H1 (cell line): ENCODE data around the gene TEX35. TPM values are rescaled to one million over a fixed set of nuclear protein-coding genes. Genes with fewer than 3 reads are reported as not detected.

Experiments
- CTCF ChIA-PET: fragments of 300-600 bp; sonication (Branson Sonifier 250); formaldehyde crosslinking; loops from one replicate; lab custom pipeline; 2021; ENCODE audit not compliant: partially characterized antibody; lab: Charles Lee
- POLR2A ChIA-PET: fragments of 300-600 bp; sonication (Branson Sonifier 250); formaldehyde crosslinking; loops from one replicate; lab custom pipeline; 2021; ENCODE audit warnings: inconsistent platforms; ENCODE audit not compliant: partially characterized antibody; lab: Charles Lee
- DNase-seq, 2 experiments: peaks; one replicate each; pipeline versions ENCODE4 v3.0.0 to v3.0.0-alpha.2; 2010 to 2022; ENCODE audit warnings: low spot score in 2 of 2, low read depth in 1 of 2, mixed read lengths in 1 of 2
- FAIRE-seq: peaks from 2 replicates; lab custom pipeline; 2011; peaks lifted over from hg19 to GRCh38; lab: Jason Lieb, UNC
- H2AFZ ChIP-seq: 2 replicates; pipeline ENCODE4 v1.8.1; 2012; ENCODE audit warnings: low read length, inconsistent platforms
- H2AK5ac ChIP-seq: 2 replicates; pipeline ENCODE4 v1.6.1; 2013; ENCODE audit warnings: low read depth, low read length
- H2BK120ac ChIP-seq: replicated peaks from 2 replicates; pipeline ENCODE3; 2013; ENCODE audit warnings: low read depth, low read length, inconsistent platforms
- H2BK12ac ChIP-seq: 2 replicates; pipeline ENCODE4 v1.6.1; 2013; ENCODE audit warnings: low read depth, low read length
- H2BK15ac ChIP-seq: 2 replicates; pipeline ENCODE4 v1.6.1; 2013; ENCODE audit warnings: low read length
- H2BK20ac ChIP-seq: 2 replicates; pipeline ENCODE4 v1.6.1; 2013; ENCODE audit warnings: low read length
- H2BK5ac ChIP-seq: 2 replicates; pipeline ENCODE4 v1.6.1; 2013; ENCODE audit warnings: low read depth, low read length
- H3K14ac ChIP-seq: 2 replicates; pipeline ENCODE4 v1.6.1; 2013; ENCODE audit warnings: inconsistent platforms; ENCODE audit not compliant: insufficient read length
- H3K18ac ChIP-seq: 2 replicates; pipeline ENCODE4 v1.6.1; 2013; ENCODE audit warnings: low read length; ENCODE audit errors: extremely low read depth
- H3K23ac ChIP-seq: 2 replicates; pipeline ENCODE4 v1.6.1; 2013; ENCODE audit warnings: inconsistent platforms; ENCODE audit not compliant: insufficient read length
- H3K23me2 ChIP-seq: 2 replicates; pipeline ENCODE4 v1.6.1; 2013; ENCODE audit warnings: low read depth, low read length
- H3K27ac ChIP-seq: 2 replicates; pipeline ENCODE4 v1.6.1; 2011; ENCODE audit warnings: low read depth, low read length, inconsistent platforms
- H3K27me3 ChIP-seq, 4 experiments: replicated peaks in 1 of 4; 1 replicate in 1 of 4; 2 replicates in 3 of 4; pipeline versions ENCODE4 v1.6.1 to v1.8.1; 2011 to 2013; ENCODE audit warnings: low read length in 3 of 4, mild to moderate bottlenecking in 3 of 4, inconsistent platforms in 2 of 4, mixed read lengths in 2 of 4, moderate library complexity in 1 of 4; ENCODE audit not compliant: control insufficient read depth in 3 of 4, insufficient read depth in 3 of 4; ENCODE audit errors: extremely low read depth in 1 of 4
- H3K36me3 ChIP-seq, 4 experiments: 2 replicates each; pipeline versions ENCODE4 v1.6.1 to v1.8.1; 2011 to 2013; ENCODE audit warnings: mild to moderate bottlenecking in 4 of 4, low read length in 3 of 4, moderate library complexity in 2 of 4, control low read depth in 1 of 4, inconsistent platforms in 1 of 4; ENCODE audit not compliant: insufficient read depth in 4 of 4, control insufficient read depth in 2 of 4
- H3K4ac ChIP-seq: replicated peaks from 2 replicates; pipeline ENCODE3; 2013; ENCODE audit warnings: low read length, low read depth, mixed read lengths, inconsistent platforms; ENCODE audit not compliant: insufficient read length
- H3K4me1 ChIP-seq, 4 experiments: replicated peaks in 1 of 4; 1 replicate in 1 of 4; 2 replicates in 3 of 4; pipeline versions ENCODE4 v1.6.1 to v1.8.1; 2011 to 2013; ENCODE audit warnings: low read length in 3 of 4, inconsistent platforms in 2 of 4, mixed read lengths in 1 of 4; ENCODE audit not compliant: insufficient read depth in 4 of 4, control insufficient read depth in 3 of 4
- H3K4me2 ChIP-seq, 2 experiments: 2 replicates each; pipeline versions ENCODE4 v1.6.1 to v1.8.1; 2011 to 2013; ENCODE audit warnings: low read depth in 2 of 2, low read length in 2 of 2, control low read depth in 1 of 2, inconsistent platforms in 1 of 2, mild to moderate bottlenecking in 1 of 2; ENCODE audit not compliant: insufficient read depth in 1 of 2
- H3K4me3 ChIP-seq, 4 experiments: fragments of 200-600, 300-600 bp in 1 of 4; sonication (generic), shearing (Covaris generic), sonication (Bioruptor Twin) in 1 of 4; 2 replicates each; pipeline versions ENCODE4 v1.5.1 to v1.8.1; 2011 to 2016; ENCODE audit warnings: low read length in 4 of 4, low read depth in 3 of 4, control low read depth in 2 of 4, inconsistent platforms in 2 of 4, mild to moderate bottlenecking in 2 of 4, mixed read lengths in 1 of 4, moderate library complexity in 1 of 4; ENCODE audit not compliant: insufficient read depth in 2 of 4; ENCODE audit errors: extremely low read depth in 1 of 4
- H3K56ac ChIP-seq: replicated peaks from 2 replicates; pipeline ENCODE3; 2013; ENCODE audit warnings: low read depth, mild to moderate bottlenecking, mixed read lengths, low read length, inconsistent platforms; ENCODE audit not compliant: insufficient read length
- H3K79me1 ChIP-seq: 2 replicates; pipeline ENCODE4 v1.6.1; 2013; ENCODE audit warnings: low read depth, low read length, control low read depth
- H3K79me2 ChIP-seq, 2 experiments: 2 replicates each; pipeline versions ENCODE4 v1.6.1 to v1.8.1; 2012 to 2013; ENCODE audit warnings: low read length in 2 of 2, mild to moderate bottlenecking in 2 of 2, inconsistent platforms in 1 of 2; ENCODE audit not compliant: insufficient read depth in 2 of 2, control insufficient read depth in 1 of 2
- H3K9ac ChIP-seq, 4 experiments: replicated peaks in 1 of 4; 1 replicate in 1 of 4; 2 replicates in 3 of 4; pipeline versions ENCODE4 v1.6.1 to v1.8.1; 2011 to 2013; ENCODE audit warnings: low read depth in 3 of 4, low read length in 3 of 4, control low read depth in 2 of 4, mild to moderate bottlenecking in 2 of 4, moderate library complexity in 2 of 4, inconsistent platforms in 1 of 4; ENCODE audit errors: extremely low read depth in 1 of 4
- H3K9me3 ChIP-seq, 2 experiments: 2 replicates each; pipeline versions ENCODE4 v1.6.1 to v1.8.1; 2012 to 2013; ENCODE audit warnings: mild to moderate bottlenecking in 2 of 2, moderate library complexity in 2 of 2, control low read depth in 1 of 2, inconsistent platforms in 1 of 2, low read depth in 1 of 2, low read length in 1 of 2, mixed read lengths in 1 of 2; ENCODE audit not compliant: insufficient read depth in 2 of 2
- H4K20me1 ChIP-seq, 2 experiments: replicated peaks in 1 of 2; 2 replicates each; pipeline versions ENCODE3 to v1.8.1; 2011 to 2013; ENCODE audit warnings: inconsistent platforms in 2 of 2, low read length in 2 of 2, mild to moderate bottlenecking in 1 of 2; ENCODE audit not compliant: insufficient read depth in 2 of 2, control insufficient read depth in 1 of 2
- H4K5ac ChIP-seq: 2 replicates; pipeline ENCODE4 v1.6.1; 2013; ENCODE audit warnings: low read length, low read depth, mixed read lengths, inconsistent platforms; ENCODE audit not compliant: insufficient read length
- H4K8ac ChIP-seq: 2 replicates; pipeline ENCODE4 v1.8.0; 2013; ENCODE audit warnings: mild to moderate bottlenecking, moderate library complexity, low read length, inconsistent platforms; ENCODE audit not compliant: insufficient read depth; ENCODE audit errors: extremely low read depth
- H4K91ac ChIP-seq: replicated peaks from 2 replicates; pipeline ENCODE3; 2013; ENCODE audit warnings: low read length, mixed read lengths, inconsistent platforms; ENCODE audit not compliant: insufficient read length
- ASH2L ChIP-seq: fragments of 200-600, 300-600 bp; sonication (generic); IDR thresholded peaks from one replicate; pipeline ENCODE4 v1.7.1; 2017; ENCODE audit warnings: low read length
- ATF3 ChIP-seq: IDR thresholded peaks from 2 replicates; pipeline ENCODE4 v1.6.1; 2011; ENCODE audit warnings: low read depth, mild to moderate bottlenecking, low read length; ENCODE audit not compliant: insufficient read depth
- CBX8 ChIP-seq: fragments of 300-800, 300-1000 bp; sonication (generic); IDR thresholded peaks from 2 replicates; pipeline ENCODE4 v1.7.1; 2016; ENCODE audit warnings: low read depth, low read length, borderline replicate concordance
- CHD2 ChIP-seq: IDR thresholded peaks from 2 replicates; pipeline ENCODE4 v1.6.1; 2012; ENCODE audit warnings: low read length, improper control_type of control experiment
- CTCF ChIP-seq, 3 experiments: IDR thresholded peaks; 1 replicate in 2 of 3; 2 replicates in 1 of 3; pipeline versions ENCODE4 v1.5.1 to v1.6.1; 2011; ENCODE audit warnings: low read length in 3 of 3, mild to moderate bottlenecking in 3 of 3, inconsistent platforms in 2 of 3, low read depth in 1 of 3, moderate library complexity in 1 of 3; ENCODE audit not compliant: insufficient read depth in 1 of 3; ENCODE audit errors: control extremely low read depth in 1 of 3
- FOSL1 ChIP-seq: IDR thresholded peaks from 2 replicates; pipeline ENCODE4 v1.6.1; 2011; ENCODE audit warnings: mild to moderate bottlenecking, low read depth, low read length, moderate library complexity; ENCODE audit not compliant: insufficient read depth
- MAX ChIP-seq: IDR thresholded peaks from 2 replicates; pipeline ENCODE4 v1.6.1; 2012; ENCODE audit warnings: inconsistent platforms
- PHF8 ChIP-seq: fragments of 200-600 bp; sonication (generic); conservative IDR thresholded peaks from 2 replicates; pipeline ENCODE4 v1.7.1; 2012; ENCODE audit warnings: low read depth, mild to moderate bottlenecking, inconsistent platforms, low read length, moderate library complexity
- POLR2A ChIP-seq, 2 experiments: IDR thresholded peaks; 1 replicate in 1 of 2; 2 replicates in 1 of 2; pipeline ENCODE4 v1.6.1; 2011; ENCODE audit warnings: low read depth in 2 of 2, low read length in 2 of 2, mild to moderate bottlenecking in 2 of 2; ENCODE audit errors: control extremely low read depth in 1 of 2
- SP2 ChIP-seq: IDR thresholded peaks from 2 replicates; pipeline ENCODE4 v1.6.1; 2012; ENCODE audit warnings: mild to moderate bottlenecking, low read length, inconsistent platforms
- SP4 ChIP-seq: IDR thresholded peaks from 2 replicates; pipeline ENCODE4 v1.6.1; 2012; ENCODE audit warnings: low read length, inconsistent platforms
- ZNF274 ChIP-seq: IDR thresholded peaks from 2 replicates; pipeline ENCODE4 v1.7.0; 2012; ENCODE audit warnings: low read length, borderline replicate concordance; ENCODE audit errors: extremely low read depth
- WGBS, 2 experiments: shearing (Covaris generic) in 1 of 2; methylation state at CpG; one replicate each; pipeline versions ENCODE4 v1.1.6 to v1.1.7; 2013 to 2015; ENCODE audit warnings: low lambda C conversion rate in 2 of 2, mixed read lengths in 2 of 2, inconsistent platforms in 1 of 2, low coverage in 1 of 2, missing lambda C conversion rate in 1 of 2; ENCODE audit not compliant: insufficient replicate concordance in 2 of 2, insufficient coverage in 1 of 2, insufficient read length in 1 of 2; ENCODE audit errors: extremely low coverage in 1 of 2, missing lambda C conversion rate in 1 of 2; 5-methylcytosine and 5-hydroxymethylcytosine counted together
- polyA plus RNA-seq, 7 experiments: library from polyadenylated mRNA; depleted of rRNA in 3 of 7; stranded (reverse) in 5 of 7; unstranded in 2 of 7; fragments of >200 nt in 5 of 7; fragments of 200-250 nt in 2 of 7; gene quantifications; 1 replicate in 5 of 7; 2 replicates in 1 of 7; 4 replicates in 1 of 7; pipeline versions ENCODE4 v1.2.1 to v1.2.3, GENCODE V29; 2011 to 2013; ENCODE audit warnings: missing spikeins in 2 of 7, mixed read lengths in 2 of 7
- total RNA-seq: library from RNA; stranded (reverse); fragmentation: NEBNext Ultra II Directional; extraction: Animal tissue kit (Norgen Biotek cat#: 25700); gene quantifications from 2 replicates; pipeline ENCODE4 v1.2.1, GENCODE V29; 2021

Gene TEX35
- total and polyA plus RNA-seq, 2 of the 8 experiments (the other 6 are each of a cell fraction or from before 2014, with no cell fraction given): 0.03 TPM; not detected in 1

- WGBS, 2 experiments: 83% methylated on average over 4 of the region's 4 CpGs; no CpG with 5 or more reads in 1 of the 2 experiments
- no peak overlapping the region for H2BK15ac ChIP-seq
- no peaks in the 10 kb centered on the region for H3K9me3 ChIP-seq
- no peaks in the 10 kb centered on the region for H3K79me2 ChIP-seq
- H3K4me2 ChIP-seq: no peak overlapping the region
- H3K9ac ChIP-seq: no peak overlapping the region; a peak in 1 of 7 replicates
- POLR2A ChIA-PET: no interaction called here
- H4K5ac ChIP-seq: no peak overlapping the region
- FAIRE-seq: no peak
- DNase-seq: no peak
- no peak overlapping the region for H4K91ac ChIP-seq
- no peak overlapping the region for H3K27ac ChIP-seq
- H3K79me1 ChIP-seq: no peaks in the 10 kb centered on the region
- H2BK5ac ChIP-seq: no peak overlapping the region
- H2BK20ac ChIP-seq: no peak overlapping the region
- no peak overlapping the region for H4K8ac ChIP-seq
- no peaks in the 10 kb centered on the region for H3K27me3 ChIP-seq
- H3K18ac ChIP-seq: no peak overlapping the region
- H3K36me3 ChIP-seq: no peaks in the 10 kb centered on the region
- no peak overlapping the region for H2AK5ac ChIP-seq
- H2BK120ac ChIP-seq: no peak overlapping the region
- no peak overlapping the region for H3K4ac ChIP-seq
- CTCF ChIA-PET: interaction anchor here (1.0 to 16.8 kb wide), 6 partner anchors 11 to 213 kb away, joined by 3 to 238 read pairs (median 4); no protein-coding TSS in a partner anchor
- H3K14ac ChIP-seq: no peak overlapping the region
- no peaks in the 10 kb centered on the region for H3K4me1 ChIP-seq
- no peak overlapping the region for H2BK12ac ChIP-seq
- no peak overlapping the region for H3K56ac ChIP-seq
- H2AFZ ChIP-seq: no peak overlapping the region
- no peaks in the 10 kb centered on the region for H3K23me2 ChIP-seq
- no peak overlapping the region for H3K4me3 ChIP-seq
- H4K20me1 ChIP-seq: no peaks in the 10 kb centered on the region
- H3K23ac ChIP-seq: no peak overlapping the region
- no peak for TF ChIP-seq MAX
- no peak for TF ChIP-seq ASH2L
- TF ChIP-seq ATF3: no peak
- no peak for TF ChIP-seq CTCF (IDR thresholded peaks at IDR 0.05; ENCODE audit: control extremely low read depth in 1 of 3, insufficient read depth in 1 of 3, low read depth in 1 of 3, low read length in 3 of 3)
- TF ChIP-seq CBX8: no peak
- no peak for TF ChIP-seq POLR2A (IDR thresholded peaks at IDR 0.05; ENCODE audit: control extremely low read depth in 1 of 2, low read depth in 2 of 2, low read length in 2 of 2)
- no peak for TF ChIP-seq SP4
- no peak for TF ChIP-seq CHD2
- no peak for TF ChIP-seq FOSL1
- no peak for TF ChIP-seq PHF8
- no peak for TF ChIP-seq ZNF274
- TF ChIP-seq SP2: no peak
These were observed 8.3 kb downstream of the TEX35 start for GRCh38 chr1:178521241-178521640.
